Activated naive CD4-positive, alpha-beta T cell treated with anti-CD3 and anti-CD28 coated beads, Interleukin-2, amount 10 ng/mL, durations not matched to agents 7 days and 5 days (primary cell): ENCODE measurements around the gene SIK3.
A peak's percentile ranks its signal among the peaks of the same experiment; 100 is the strongest.
"Not testable (repeated sequence)": the region's sequence is repeated elsewhere in the genome, so short reads cannot be mapped to it uniquely, and the experiment has no call there.

Experiments
- CTCF ChIA-PET: fragments of 350-600 bp; sonication (Branson Sonifier 250); formaldehyde crosslinking; loops from one replicate; lab custom pipeline; 2021; ENCODE audit warnings: antibody characterized with exemption; lab: Charles Lee
- DNase-seq: peaks from one replicate; pipeline ENCODE4 v3.0.0-alpha.2; 2020
- H3K27ac Mint-ChIP-seq: one replicate; pipeline ENCODE4 v1.8.0; 2021; ENCODE audit warnings: mild to moderate bottlenecking, moderate library complexity, mixed read lengths
- H3K27me3 Mint-ChIP-seq: one replicate; pipeline ENCODE4 v1.8.0; 2021; ENCODE audit warnings: mild to moderate bottlenecking, mixed read lengths
- H3K36me3 Mint-ChIP-seq: one replicate; pipeline ENCODE4 v1.8.0; 2021; ENCODE audit warnings: mixed read lengths
- H3K4me1 Mint-ChIP-seq: one replicate; pipeline ENCODE4 v1.8.0; 2021; ENCODE audit warnings: mixed read lengths
- H3K4me3 Mint-ChIP-seq: one replicate; pipeline ENCODE4 v1.8.0; 2021; ENCODE audit warnings: mild to moderate bottlenecking, moderate library complexity, mixed read lengths
- H3K9me3 Mint-ChIP-seq: one replicate; pipeline ENCODE4 v1.8.0; 2021; ENCODE audit warnings: mixed read lengths

SIK3 gene

DNA sequence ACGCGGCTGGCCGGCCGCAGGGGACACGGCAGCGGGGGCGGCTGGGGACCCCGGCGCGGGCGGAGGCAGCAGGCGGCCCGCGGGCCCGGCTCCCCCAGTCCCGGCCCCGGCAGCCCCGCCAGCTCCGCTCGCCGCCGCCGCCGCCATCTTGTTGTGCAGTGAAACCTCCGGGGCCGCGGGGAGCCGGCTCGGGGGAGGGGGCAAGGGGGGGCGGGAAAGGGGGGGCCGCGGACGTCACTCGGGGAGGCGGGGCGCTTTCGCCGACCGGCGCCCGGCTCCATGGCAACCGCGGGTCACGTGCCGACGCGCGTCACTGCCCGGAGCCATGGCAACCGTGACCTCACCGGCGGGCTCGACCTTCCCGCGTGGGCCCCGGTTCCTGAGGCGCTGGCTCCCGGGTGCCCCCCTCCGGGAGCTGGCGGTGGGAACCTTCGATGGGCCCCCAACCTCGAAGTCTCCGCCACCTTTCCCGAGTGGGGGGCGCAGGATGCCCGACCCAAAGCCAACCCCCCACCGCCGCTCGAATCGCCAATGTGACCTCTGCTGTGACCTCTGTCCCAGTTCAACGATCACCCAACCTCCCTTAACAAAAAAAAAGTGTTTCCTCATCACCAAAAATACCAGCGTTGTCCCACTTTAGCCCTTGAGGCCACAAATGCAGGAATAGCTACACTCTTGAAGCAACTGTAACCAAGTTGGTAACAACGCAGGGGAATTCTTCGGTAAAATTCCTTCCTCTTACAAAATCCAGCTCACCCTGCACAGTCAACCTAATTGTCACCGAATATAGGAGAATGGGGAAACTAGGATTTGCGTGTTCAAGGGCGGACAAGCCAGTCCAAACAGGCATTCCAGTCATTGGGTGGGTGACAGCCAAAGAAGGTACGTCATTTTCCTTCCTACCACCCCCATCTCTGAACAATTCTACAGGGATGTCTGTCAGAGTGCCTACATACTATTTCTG lies at the start of gene SIK3:
Gene SIK3 (minus strand): TSS at position 160 of the 964 bp plus-strand sequence. CDS start 13 bp downstream, at position 147.
- Mint-ChIP-seq H3K4me1 (peaks cover 46% of the 10 kb centered on the region), H3K4me3 (peak within 1 kb of the TSS; percentile 91), H3K9me3 (no peaks in the 10 kb centered on the region), H3K27ac (peak within 1 kb of the TSS; percentile 85), H3K36me3 (peaks cover 4% of the 10 kb centered on the region), H3K27me3 (no peaks in the 10 kb centered on the region)
- DNase-seq, result peak; percentile 93
- CTCF ChIA-PET, result interaction anchor here (0.8 to 3.7 kb wide), 11 partner anchors 81 to 363 kb away, joined by 3 to 20 read pairs (median 4); no protein-coding TSS in a partner anchor

DNA sequence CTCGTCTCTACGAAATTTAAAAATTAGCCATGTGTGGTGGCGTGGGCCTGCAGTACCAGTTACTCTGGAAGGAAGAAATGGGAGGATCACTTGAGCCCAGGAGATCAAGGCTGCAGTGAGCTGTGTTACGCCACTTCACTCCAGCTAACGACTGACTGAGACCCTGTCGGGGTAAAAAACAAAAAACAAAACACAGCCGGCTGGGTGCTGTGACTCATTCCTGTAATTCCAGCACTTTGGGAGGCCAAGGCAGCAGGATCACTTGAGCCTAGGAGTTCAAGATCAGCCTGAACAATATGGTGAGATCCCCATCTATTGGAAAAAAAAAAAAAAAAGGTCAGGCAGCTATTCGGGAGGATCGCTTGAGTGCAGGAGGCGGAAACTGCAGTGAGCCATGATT lies 48.3 kb upstream of the SIK3 start:
- Mint-ChIP-seq H3K4me3 (peak overlapping the region; percentile 84), H3K27ac (no peak overlapping the region), H3K27me3 (peaks cover 8% of the 10 kb centered on the region), H3K9me3 (no peaks in the 10 kb centered on the region), H3K4me1 (peaks cover 50% of the 10 kb centered on the region), H3K36me3 (peaks cover 35% of the 10 kb centered on the region)
- CTCF ChIA-PET, result interaction anchor here (1.0 to 1.4 kb wide), 3 partner anchors 34 to 357 kb away, joined by 3 to 4 read pairs (median 4); no protein-coding TSS in a partner anchor
- no peak for DNase-seq

DNA sequence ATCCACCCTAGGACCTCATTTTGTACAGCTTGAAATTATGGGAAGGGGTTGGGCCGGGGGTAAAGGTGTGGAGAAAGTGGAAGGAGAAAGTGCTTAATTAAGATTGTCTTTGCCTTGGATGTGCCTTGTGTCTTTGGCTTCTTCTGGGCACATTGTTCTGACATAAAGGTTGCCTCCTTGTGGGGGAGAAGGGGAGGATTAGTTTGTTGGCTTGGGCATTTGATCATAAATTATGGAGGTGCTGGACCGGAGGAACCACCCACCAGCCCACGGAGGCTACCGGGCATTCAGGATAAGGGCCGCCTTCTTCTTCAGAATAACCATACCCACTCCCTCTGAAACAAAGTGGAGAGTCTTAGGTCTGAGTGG lies 47.1 kb upstream of the SIK3 start:
- Mint-ChIP-seq H3K9me3 (no peaks in the 10 kb centered on the region), H3K4me3 (peak overlapping the region; percentile 84), H3K36me3 (peaks cover 33% of the 10 kb centered on the region), H3K4me1 (peaks cover 48% of the 10 kb centered on the region), H3K27ac (peak overlapping the region; percentile 86), H3K27me3 (peaks cover 18% of the 10 kb centered on the region)
- CTCF ChIA-PET, result interaction anchor here (1.0 to 1.8 kb wide), 3 partner anchors 82 to 356 kb away, joined by 3 to 8 read pairs (median 4); no protein-coding TSS in a partner anchor
- no peak for DNase-seq

DNA sequence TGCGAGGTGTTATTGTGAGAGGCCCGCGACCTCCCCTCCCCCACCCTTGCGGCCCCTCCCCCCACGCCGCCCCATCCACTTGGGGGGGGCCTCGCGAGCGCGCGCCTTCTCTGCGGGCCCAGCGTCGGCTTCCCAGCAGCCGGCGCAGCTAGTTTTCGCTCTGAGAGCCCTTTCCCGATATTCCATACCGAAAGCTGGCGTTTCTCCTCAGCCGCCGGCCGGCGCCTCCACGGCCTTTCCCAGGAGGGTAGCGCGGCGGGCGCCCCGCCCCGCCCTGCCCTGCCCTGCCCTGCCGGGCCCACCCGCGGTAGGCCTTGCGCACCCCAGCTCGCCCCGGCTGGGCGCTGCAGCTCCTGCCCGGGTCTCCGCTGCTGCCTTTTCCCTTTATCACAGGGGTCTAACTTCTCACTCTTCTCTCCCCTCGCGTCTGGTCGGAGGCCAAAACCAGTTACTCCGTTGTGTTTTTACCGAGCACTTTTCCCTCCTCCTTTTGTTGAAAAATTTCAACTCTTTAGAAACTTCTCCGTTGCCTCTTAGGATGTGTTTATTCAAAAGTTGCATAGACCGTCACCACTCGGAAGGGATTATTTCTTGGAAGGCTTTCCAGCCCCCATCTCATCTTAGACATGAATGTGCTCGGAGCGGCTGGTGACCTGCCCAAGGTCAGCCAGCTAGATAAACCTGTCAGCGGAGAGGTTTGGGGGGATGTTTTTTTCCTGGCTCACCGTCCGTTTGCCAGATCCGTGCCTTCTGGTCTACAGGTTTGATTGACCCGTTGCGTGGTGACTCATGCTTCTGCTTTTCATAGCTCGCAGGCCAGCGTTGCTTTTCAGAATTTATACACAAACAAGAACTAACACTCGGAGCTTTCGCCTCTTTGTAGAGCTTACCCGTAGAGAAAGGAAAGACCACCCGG lies 46.5 kb upstream of the SIK3 start:
- H3K4me3 Mint-ChIP-seq, result peak overlapping the region; percentile 84
- peaks cover 21% of the 10 kb centered on the region for H3K27me3 Mint-ChIP-seq
- DNase-seq, result peak; percentile 30
- H3K4me1 Mint-ChIP-seq, result peaks cover 45% of the 10 kb centered on the region
- H3K36me3 Mint-ChIP-seq, result peaks cover 29% of the 10 kb centered on the region
- CTCF ChIA-PET, result interaction anchor here (0.7 to 1.8 kb wide), 9 partner anchors 11 to 353 kb away, joined by 3 to 8 read pairs (median 3); partner anchors contain the start of genes APOA5 and SIDT2
- no peaks in the 10 kb centered on the region for H3K9me3 Mint-ChIP-seq
- peak overlapping the region; percentile 91 for H3K27ac Mint-ChIP-seq

DNA sequence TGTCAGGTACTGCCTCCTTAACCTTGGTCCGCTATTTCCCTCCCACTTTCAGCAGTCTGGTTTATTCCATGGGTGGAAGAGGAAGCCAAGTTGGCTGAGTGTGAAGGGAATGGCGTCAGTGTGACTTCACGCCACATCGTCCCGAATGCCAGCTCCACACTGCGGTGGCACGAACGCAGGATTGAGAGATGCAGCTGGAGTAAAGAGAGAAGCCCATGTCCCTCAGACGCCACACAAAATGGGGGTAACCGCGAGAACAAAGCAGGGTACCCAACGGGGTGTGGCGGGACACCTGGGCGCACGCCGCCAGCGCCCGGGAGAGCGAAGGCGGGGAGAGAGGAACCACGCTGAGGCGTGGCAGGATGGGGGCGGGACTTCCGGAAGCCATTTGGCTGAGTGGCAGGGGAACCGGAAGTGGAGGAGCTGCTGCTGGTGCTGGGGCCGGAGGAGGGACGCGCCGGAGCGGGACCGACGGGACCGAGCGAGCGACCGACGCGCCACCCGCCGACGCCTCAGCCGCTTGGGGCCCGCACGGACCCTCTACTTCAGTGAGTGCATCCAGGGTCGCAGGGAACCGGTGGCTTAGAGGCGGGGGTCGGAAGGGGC lies 45.7 kb upstream of the SIK3 start, which contains the start of gene PAFAH1B2:
Gene PAFAH1B2 (plus strand): TSS at position 417 of the 606 bp plus-strand sequence. CDS start 8,161 bp downstream, outside the sequence.
- peak within 1 kb of the TSS; percentile 91 for H3K27ac Mint-ChIP-seq
- no peaks in the 10 kb centered on the region for H3K9me3 Mint-ChIP-seq
- H3K4me1 Mint-ChIP-seq, result peaks cover 45% of the 10 kb centered on the region
- peaks cover 29% of the 10 kb centered on the region for H3K36me3 Mint-ChIP-seq
- H3K27me3 Mint-ChIP-seq, result peaks cover 25% of the 10 kb centered on the region
- peak; percentile 97 for DNase-seq
- peak within 1 kb of the TSS; percentile 84 for H3K4me3 Mint-ChIP-seq
- CTCF ChIA-PET, result interaction anchor here (0.7 to 1.8 kb wide), 9 partner anchors 11 to 352 kb away, joined by 3 to 8 read pairs (median 3); partner anchors contain the start of genes APOA5 and SIDT2

DNA sequence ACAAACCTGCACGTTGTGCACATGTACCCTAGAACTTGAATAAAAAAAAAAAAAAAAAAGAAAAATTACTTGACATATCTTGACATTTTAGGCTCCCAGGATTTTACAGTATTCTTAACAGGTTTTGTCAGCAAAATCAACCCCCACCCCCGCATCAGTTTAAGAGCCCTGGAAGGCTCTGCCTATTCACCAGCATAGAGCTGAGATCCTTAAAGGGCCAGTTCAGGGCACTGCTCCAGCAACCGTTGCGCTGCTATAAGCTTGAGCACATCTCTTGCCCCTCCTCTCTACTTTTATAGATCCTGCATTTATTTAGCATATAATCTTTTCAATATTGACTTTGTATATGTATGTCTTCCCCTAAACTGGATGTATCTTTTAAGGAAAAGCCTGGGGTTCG lies 45.2 kb upstream of the SIK3 start:
- Mint-ChIP-seq H3K4me3 (peak overlapping the region; percentile 84), H3K4me1 (peaks cover 44% of the 10 kb centered on the region), H3K27ac (peak overlapping the region; percentile 91), H3K36me3 (peaks cover 28% of the 10 kb centered on the region), H3K27me3 (peaks cover 29% of the 10 kb centered on the region), H3K9me3 (no peaks in the 10 kb centered on the region)
- DNase-seq, result peak; percentile 30
- CTCF ChIA-PET, result interaction anchor here (1.1 to 1.6 kb wide), 5 partner anchors 33 to 307 kb away, joined by 3 to 5 read pairs (median 3); partner anchors contain the start of gene SIDT2

DNA sequence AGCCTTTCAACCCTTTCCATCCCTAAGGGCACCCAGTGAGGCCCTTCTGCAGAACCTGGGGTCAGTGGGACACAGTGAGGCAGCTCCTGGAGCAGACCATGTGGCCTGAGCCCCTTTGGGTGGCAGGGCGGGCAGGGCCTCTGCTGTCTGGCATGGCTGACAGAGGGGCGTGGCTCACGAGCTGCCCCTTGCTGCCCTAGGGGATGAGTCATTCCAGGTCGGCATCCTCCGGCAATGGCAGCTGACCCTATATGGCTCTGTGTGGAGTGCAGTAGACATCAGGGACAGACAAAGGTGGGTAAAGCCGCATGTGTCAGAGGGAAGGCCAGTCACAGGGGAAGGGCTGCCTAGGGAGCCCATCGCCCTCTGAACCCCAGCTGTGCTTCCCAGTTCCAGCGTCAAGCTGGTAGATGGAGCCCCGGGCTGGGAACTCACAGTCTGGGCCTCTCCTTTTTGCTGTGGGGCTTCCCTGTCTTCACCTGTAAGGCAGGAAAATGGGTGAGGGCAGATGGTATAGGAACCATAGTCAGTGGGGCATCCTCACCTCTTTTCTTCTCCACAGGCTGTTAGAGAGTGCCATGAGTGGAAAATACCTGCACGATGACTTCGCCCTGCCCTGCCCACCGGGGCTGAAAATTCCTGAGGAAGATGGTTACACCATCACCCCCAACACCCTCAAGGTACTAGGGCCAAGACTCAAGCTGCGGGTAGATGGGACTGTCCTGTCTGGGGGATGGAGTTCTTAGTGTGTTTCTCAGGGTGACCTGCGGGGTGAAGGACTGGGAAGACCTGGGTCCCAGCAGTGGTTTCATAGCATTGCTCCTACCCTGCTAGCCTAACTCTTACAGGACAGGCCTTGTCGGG lies 39.2 kb upstream of the SIK3 start:
- not testable (repeated sequence) for H3K9me3 Mint-ChIP-seq, H3K27ac Mint-ChIP-seq

DNA sequence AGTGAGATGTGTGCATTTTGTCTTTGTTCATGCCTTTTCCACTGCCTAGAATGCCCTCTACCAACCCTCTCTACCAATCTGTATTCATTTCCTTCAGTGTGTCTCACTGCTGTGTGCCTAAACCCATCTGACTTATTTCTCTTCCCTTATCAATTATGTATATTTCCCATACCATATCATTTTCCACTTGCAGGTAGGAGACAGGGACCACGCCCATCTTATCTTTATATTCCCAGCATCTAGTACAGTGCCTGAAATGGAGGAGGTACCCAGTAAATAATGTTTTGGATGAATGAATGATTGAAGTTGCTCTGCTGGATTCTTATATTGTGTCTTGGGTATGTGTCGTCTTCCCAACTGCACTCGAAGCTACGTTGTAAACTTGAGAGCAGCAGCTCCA lies 36.8 kb upstream of the SIK3 start:
- H3K9me3 Mint-ChIP-seq, DNase-seq, H3K36me3 Mint-ChIP-seq, CTCF ChIA-PET, H3K4me3 Mint-ChIP-seq, H3K27ac Mint-ChIP-seq, H3K4me1 Mint-ChIP-seq: not testable (repeated sequence)
- peaks cover 19% of the 10 kb centered on the region for H3K27me3 Mint-ChIP-seq

More for the DNA sequence above, 39.2 kb upstream of the SIK3 start:
- CTCF ChIA-PET, DNase-seq, H3K4me1 Mint-ChIP-seq, H3K36me3 Mint-ChIP-seq, H3K4me3 Mint-ChIP-seq: not testable (repeated sequence)
- peaks cover 35% of the 10 kb centered on the region for H3K27me3 Mint-ChIP-seq

DNA sequence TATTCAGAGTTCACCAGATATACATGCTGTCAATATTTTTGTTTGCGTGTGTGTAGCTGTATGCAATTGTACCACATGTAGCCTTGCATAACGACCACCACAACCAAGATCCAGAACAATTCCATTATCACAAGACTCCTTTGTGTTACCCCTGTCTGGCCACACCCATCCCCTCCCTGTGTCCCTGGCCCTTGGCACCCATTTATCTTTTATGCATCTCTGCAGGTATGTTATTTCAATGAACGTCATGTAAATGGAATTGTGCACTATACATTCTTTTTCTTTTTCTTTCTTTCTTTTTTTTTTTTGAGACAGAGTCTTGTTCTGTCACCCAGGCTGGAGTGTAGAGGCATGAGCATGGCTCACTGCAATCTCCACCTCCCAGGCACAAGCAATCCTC lies 36.2 kb upstream of the SIK3 start:
- Mint-ChIP-seq H3K27ac (no peak overlapping the region), H3K4me3 (no peak overlapping the region), H3K9me3 (no peaks in the 10 kb centered on the region), H3K4me1 (no peaks in the 10 kb centered on the region), H3K27me3 (peaks cover 18% of the 10 kb centered on the region), H3K36me3 (no peaks in the 10 kb centered on the region)
- CTCF ChIA-PET, result interaction anchor here (0.8 kb wide), 1 partner anchor 46 kb away, joined by 3 read pairs; no protein-coding TSS in a partner anchor
- DNase-seq, result no peak

DNA sequence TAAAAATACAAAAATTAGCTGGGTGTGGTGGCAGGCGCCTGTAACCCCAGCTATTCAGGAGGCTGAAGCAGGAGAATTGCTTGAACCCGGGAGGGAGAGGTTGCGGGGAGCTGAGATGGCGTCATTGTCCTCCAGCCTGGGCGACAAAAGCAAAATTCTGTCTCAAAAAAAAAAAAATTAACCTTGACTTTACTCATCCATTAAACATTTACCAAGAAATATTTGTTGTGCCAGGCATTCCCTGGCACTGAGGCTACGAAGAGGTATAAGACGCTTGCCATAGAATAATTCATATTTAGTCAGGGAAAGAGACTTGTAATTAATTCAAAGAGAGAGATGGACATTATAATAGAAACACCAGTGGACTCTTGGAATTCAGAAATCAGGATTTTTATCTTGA lies 32.7 kb upstream of the SIK3 start:
- peaks cover 31% of the 10 kb centered on the region for H3K27me3 Mint-ChIP-seq
- no peaks in the 10 kb centered on the region for H3K36me3 Mint-ChIP-seq
- CTCF ChIA-PET, result no interaction called here
- H3K9me3 Mint-ChIP-seq, result no peaks in the 10 kb centered on the region
- no peak overlapping the region for H3K4me3 Mint-ChIP-seq
- H3K4me1 Mint-ChIP-seq, result no peaks in the 10 kb centered on the region
- DNase-seq, result no peak
- no peak overlapping the region for H3K27ac Mint-ChIP-seq

DNA sequence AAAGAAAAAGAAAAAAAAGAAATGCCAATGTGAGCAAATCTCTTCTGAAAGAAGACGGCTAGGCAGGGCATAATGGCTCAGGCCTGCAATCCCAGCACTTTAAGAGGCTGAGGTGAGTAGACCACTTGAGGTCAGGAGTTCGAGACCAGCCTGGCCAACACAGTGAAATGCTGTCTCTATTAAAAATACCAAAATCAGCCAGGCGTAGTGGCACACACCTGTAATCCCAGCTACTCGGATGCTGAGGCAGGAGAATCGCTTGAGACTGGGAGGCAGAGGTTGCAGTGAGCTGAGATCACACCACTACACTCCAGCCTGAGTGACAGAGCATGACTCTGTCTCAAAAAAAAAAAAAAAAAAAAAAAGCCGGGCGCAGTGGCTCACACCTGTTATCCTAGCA lies 32.2 kb upstream of the SIK3 start:
- H3K4me1 Mint-ChIP-seq, H3K27ac Mint-ChIP-seq, H3K9me3 Mint-ChIP-seq, H3K4me3 Mint-ChIP-seq, DNase-seq, H3K36me3 Mint-ChIP-seq, CTCF ChIA-PET: not testable (repeated sequence)
- H3K27me3 Mint-ChIP-seq, result peaks cover 34% of the 10 kb centered on the region

DNA sequence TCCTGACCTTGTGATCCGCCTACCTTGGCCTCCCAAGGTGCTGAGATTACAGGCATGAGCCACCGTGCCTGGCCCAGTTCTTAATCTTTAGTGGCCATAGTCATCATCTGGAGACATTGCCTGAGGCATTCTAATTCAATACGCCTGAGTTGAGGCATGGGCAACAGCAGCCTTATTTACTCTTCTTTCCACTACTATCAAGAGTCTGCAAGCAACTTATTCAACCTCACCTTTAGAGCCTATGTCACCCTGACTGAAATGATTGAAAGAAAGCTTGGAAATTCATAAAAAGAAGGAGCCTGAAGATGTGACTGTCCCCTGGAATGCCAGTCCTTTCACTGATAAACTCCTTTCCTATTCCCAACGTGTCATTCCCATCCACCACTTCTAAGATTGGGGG lies 30.1 kb upstream of the SIK3 start:
- Mint-ChIP-seq H3K9me3 (no peaks in the 10 kb centered on the region), H3K27me3 (peaks cover 45% of the 10 kb centered on the region), H3K4me3 (no peak overlapping the region), H3K36me3 (no peaks in the 10 kb centered on the region), H3K27ac (no peak overlapping the region), H3K4me1 (no peaks in the 10 kb centered on the region)
- CTCF ChIA-PET, result no interaction called here
- no peak for DNase-seq
